ENCODE results near the gene MRPS6.

- TF ChIP-seq CTCF (conservative IDR thresholded peaks at IDR 0.05; ENCODE audit: low read depth, low read length), result no peak
- no peak for TF ChIP-seq EZH2 (IDR thresholded peaks at IDR 0.05; ENCODE audit: borderline replicate concordance, low read depth, low read length, poor library complexity, severe bottlenecking)
These were observed 24.1 kb downstream of the MRPS6 start for GRCh38 chr21:34097442-34097841.
